ENCODE measurements around the gene CNGB1.
A peak's percentile ranks its signal among the peaks of the same experiment; 100 is the strongest.

The CNGB1 gene

DNA sequence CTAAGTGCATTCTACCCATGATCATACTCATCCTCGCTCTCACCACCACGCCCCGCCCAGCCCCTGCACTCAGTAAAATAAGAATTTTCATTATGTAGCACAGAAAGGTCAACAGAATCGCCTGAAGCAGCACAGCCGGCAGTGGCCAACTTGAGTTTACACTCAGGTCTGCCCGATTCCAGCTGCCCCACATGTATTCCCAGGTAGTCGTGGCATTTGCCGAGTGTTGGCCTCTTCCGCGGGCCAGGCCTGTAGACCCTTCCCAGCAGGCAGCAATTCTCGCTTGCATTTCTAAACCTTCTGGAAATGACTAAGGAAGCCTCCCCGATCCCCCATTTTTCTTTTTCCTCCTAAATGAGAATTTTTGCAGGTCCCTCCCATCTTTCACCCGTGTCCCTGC, 609 bp downstream of the CNGB1 start:
- DNase-seq: no peak

DNA sequence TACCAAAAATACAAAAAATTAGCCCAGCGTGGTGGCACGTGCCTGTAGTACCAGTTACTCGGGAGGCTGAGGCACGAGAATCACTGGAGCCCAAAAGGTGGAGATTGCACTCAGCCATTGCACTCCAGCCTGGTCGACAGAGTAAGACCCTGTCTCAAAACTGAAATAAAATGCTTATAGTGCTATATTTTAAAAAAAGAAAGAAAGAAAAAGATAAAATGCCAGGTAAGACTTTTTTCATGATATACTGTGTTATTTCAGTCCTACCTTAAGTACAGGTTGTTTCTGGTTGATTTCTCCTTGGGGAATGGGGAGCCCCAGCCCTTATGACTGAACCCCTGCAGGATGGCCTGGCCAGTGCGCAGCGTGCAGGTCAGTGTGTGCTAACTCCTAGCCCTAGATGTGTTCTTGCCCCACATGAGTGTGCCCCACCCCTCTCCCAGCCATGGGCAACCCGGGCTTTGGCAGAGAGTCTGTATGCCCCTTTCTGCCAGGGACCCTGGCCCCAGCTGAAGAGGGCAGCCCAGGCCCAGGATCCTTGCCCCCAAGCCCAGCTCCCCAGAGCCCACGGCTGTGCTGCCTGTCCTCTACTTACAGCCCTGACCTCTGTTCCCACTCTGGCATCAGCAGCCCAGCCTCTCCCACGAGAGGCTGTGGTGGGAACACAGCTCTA, 1.3 kb downstream of the CNGB1 start:
- no peak for DNase-seq

DNA sequence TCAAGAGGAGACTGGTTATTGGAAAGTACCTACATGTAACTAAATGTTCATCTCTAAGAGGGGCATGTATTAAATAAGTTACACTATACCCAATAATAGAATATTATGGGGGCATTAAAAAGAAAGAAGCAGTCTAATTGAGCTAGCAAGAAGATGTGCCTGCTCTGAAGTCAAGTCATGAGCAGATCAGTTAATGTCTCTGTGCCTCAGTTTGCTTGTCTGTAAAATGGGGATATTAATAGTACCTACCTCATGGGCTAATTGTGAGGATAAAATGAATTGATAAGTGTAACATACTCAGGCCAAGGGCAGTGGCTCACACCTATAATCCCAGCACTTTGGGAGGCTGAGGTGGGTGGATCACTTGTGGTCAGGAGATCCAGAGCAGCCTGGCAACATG, 3.0 kb downstream of the CNGB1 start:
- no peak for DNase-seq

DNA sequence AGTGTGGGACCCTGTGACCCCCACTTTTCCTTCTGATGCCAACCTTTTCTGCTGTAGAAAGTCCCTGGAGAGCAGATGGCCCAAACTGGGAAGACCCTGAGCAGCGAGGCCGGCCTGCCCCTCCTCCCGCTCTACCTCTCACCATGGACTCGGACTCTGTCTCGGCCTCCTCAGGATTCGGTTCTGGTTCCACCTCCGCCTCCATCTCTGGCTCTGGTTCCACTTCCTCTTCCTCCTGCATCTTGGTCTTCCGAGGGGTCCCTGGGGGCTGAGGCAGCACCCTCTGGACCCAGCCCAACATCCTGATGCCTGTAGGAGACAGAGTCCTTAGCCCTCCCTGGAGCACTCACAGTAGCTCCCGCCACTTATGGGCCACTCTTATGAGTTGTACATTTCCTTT, 3.9 kb downstream of the CNGB1 start:
- DNase-seq: no peak

DNA sequence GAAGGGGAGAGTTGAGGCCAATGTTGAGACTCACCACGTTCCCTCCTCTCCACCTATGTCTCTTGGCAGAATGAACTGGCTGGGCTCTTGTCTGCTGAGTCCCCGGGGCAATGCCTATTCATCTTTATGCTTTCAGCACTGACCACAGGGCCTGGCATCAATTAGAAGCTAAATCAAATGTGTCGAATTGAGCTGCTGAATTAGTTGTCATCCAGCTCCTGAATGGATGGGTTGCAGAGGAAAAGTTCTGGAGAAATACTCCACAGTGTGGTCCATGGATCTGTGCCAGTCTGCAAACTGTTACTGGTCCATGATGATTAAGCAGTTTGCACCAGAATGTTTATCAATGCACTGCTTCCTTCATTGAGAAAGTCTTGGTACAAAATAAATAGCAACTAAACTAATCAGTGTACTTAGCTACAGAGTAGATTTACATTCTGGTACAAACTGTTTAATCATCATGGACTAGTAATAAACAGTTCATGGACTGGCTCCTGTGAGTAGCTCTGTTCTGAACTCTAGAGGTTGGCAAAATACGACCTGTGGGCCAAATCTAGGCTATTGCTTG, 4.6 kb downstream of the CNGB1 start:
- peak; percentile 27 for DNase-seq

DNA sequence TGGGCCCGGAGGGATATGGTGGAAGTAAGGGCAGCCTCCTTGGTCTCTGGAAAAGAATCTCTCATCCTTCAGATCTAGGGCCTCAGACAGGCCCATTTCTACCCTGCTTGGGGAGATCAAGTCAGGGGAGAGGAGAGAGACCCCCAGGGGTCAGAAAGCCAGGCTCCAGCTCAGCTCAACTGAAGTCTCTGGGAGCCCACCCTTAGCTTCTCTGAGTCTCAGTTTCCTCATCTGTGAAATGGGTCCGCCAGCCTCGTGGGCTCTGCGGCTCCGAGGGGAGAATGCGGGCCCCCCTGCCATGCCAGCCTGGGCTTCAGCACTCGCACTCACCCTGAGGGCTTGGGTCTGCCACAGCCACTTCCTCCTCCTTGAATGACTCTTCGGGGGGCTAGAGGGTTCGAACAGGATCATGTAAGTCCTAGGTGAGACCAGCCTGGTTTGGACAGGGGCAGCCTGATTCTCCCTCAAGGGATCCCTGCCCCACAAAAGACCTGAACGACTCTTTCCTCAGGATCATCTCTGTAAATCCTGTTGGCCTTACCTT, 6.7 kb downstream of the CNGB1 start:
- DNase-seq: no peak

DNA sequence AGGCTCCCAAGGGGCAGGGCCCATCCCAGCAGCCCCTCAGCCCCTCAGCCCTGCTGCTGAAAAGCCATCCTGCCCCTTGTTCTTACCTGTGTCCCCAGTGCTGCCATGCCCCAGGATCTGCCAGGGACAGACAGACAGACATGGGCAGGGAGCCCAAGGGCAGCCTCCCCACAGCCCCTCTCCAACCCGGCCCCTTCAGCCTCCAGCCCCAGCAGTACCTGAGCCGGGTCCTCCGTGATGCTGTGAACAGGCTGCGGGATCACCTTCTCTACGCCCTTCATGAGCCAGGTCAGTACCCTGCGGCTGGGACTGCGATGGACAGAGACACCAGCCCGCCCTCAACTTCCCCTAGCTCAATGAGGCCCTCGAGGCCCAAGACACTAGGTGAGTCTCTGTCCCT, 8.2 kb downstream of the CNGB1 start:
- DNase-seq: no peak

DNA sequence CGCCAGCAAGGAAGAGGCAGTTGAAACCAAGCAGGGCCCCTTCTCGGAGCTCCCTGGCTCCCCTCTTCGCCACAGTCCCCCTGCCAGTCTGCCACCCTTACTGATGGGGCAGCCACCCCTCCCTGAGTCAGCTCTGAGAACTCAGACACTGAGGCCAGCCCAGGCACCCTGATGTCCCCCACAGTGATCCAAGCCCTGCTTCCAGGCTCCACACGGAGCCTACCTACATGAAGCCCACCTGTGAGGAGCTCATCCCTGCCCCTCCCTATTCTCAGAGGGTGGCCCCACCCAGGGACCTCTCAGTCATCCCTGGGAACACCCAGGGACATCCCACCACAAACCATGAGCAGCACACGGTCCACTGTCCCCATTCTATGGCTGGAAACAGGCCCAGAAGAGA, 8.9 kb downstream of the CNGB1 start:
- no peak for DNase-seq

DNA sequence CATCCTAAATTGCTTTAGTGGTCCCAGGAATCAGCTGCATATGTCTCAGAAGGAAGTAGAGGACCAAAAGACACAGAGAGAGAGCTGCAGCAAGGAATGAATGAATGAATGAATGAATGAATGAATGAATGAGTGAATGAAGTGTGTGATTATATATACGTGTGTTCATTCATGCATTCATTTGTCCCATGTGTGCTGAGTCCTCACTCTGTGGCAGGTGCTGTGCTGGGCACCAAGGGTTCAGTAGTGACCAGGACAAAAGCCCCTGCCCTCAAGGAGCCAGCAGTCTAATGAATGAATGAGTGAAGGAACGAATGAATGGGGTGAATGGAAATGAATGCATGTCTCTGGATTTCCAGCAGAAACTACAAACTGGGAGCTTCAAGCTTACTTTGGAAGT, 9.4 kb downstream of the CNGB1 start:
- DNase-seq: no peak

DNA sequence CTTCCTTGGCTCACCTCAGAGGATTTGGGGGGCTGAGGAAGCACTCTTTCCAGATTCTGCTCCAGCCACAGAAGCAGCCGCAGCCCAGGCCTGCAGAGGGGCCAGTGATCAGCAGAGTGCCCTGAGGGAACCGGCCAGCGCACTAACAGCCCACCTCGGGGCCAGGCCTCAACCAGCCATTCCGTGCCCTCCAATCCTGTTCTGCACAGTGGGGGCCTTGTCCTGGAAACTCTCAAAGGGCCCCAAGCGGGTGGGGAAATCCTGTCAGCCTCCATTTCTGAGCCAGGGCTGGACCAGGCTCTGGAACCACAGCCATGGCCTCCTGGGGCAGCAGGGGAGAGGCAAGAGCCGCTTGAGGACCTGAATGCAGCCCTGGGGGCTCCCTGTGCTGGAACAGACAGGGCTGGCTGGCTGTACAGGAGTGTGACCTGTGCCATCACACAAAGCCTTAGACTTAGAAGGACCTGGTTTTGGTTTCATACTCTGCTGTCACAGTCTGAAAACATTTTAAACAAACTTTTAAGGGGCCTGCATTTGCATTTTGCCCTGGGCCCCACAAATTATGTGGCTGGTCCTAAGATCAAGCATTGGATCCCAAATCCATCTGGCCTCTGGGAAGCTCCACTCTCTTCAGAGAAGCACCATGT, 10.0 kb downstream of the CNGB1 start:
- no peak for DNase-seq

DNA sequence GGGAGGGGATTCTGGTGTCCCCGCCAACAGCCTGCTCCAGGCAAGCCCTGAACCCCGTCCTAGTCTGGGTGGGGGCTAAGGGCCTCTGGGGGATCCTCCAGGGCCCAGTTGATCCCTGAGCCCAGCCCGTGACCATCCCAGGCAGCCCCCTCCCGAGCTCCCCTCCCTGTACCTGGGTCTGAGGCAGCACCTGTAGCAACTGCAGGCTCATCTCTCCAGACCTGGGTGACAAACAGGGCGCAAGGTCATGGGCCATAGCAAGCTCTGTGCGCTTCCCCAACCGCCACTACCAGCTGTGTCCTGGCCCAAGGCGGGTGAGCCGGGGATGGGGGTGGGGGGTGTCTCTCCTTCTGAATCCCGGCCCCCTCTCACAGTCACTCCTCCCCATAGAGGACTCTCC, 10.6 kb downstream of the CNGB1 start:
- no peak for DNase-seq

DNA sequence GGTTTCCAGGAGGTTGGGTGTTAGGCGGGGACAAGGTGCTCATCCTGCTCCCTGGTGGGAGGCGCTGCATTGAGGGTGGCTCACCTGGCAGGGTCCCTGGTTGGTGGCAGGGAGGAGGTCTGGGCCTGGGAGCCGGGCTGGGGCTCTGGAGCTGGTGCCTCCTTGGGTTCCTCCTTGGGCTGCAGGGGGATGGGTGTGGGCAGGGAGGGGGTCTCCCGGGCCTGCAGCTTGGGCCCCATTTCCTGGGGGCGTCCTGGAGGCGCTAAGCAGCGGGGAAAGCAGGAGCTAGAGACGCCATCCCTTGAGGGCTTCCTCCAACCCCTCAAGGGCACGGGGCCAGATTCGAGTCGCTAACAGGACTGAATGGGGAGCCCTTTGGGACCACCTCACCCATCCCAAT, 11.1 kb downstream of the CNGB1 start:
- DNase-seq: no peak

DNA sequence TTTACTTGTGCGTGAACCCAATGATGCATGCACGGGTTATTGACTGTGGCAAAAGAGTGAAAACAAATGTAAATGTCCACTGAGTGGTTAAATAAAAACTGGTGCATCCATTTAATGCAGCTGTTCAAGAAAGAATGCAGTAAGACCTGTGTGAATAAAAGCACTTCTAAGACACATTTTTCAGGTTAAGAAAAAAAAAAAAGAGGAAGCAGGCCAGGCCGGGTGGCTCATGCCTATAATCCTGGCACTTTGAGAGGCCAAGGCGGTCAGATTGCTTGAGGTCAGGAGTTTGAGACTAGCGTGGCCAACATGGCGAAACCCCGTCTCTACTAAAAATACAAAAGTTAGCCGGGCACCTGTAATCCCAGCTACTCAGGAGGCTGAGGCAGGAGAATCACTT, 11.8 kb downstream of the CNGB1 start:
- DNase-seq: no peak

DNA sequence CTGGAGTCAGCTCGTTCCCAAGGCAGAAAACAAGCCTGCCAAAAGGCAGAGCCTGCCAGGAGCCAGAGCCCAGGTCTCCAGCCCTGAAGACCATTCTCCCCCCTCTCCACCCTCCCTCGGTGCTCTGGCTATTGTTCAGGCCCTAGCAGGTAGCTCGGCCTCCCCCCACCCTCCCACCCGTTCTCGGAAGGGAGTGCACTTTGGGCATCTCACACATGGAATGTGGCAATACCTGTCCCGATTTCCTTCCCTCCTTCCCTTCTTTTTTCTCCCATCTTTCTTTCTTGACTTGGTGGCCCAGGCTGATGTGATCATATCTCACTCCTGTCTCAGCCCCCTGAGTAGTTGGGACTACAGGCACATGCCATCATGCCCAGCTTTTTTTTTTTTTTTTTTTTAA, 12.4 kb downstream of the CNGB1 start:
- no peak for DNase-seq

DNA sequence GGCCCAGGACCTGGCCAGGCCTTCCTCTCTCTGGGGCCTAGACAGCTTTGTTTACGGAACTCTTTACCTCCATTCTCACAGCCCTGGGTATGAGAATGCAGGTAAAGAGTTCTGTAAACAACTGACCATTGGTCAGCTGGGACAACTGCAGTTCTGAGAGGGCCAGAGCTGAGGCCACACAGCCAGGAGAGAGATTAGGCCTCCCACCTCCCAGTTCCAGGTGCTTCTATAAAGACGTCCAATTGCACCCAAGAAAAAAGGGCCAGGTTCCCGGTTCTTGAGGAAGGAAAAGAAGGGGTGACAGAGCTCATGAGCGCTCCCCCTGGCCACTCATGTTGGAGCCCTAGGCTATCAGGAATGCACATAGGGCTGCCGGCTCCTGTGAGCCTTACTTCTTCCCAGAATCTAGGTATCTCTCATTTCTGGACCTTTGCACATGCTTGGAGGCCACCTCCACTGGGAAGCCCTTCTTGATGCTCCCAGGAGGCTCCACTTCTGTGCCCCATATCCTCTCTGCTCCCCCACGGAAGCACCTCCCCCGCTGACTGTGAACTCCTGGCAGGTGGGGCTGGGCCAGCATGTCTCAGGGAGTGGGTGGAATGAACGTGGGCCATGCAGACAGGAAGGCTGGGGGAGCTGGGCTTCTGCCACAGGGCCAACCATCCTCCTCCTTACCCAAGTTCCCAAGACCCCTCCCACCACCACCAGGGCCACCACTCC, 13.1 kb downstream of the CNGB1 start:
- no peak for DNase-seq

DNA sequence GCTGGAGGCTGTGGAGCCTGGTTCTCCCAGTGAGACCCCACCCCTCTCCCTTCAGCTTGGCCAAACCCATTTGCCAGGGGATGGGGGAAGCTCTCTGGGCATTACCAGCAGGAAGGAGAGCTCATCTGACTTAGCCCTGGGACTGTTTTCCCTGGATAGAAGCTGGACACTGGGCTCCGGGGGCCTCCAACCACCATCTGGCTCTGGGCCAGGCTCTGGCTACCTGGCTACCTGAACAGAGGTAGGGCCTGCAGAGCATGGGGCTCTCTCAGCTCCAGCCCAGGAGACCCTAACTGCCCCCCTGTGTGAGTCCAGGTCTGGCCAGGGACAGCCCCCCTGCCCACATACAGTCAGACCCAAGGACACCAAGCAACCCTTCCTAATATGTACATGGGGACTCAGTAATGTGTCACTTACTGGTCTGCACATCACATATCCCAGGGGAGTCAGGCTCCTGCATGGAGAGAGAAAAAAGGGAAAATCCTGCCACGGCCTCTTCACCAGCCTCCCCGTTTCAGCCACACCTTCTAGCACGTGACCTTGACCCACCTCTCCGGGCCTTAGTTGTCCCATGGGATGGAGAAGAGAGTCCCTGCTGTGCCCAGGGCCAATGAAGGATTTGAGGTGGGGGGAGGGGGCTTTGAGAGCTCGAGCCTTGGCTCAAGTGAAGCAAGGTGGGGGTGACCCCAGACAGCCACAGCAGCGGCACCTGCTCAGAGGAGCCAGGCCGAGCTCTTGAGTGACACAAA, 13.8 kb downstream of the CNGB1 start:
- no peak for DNase-seq

DNA sequence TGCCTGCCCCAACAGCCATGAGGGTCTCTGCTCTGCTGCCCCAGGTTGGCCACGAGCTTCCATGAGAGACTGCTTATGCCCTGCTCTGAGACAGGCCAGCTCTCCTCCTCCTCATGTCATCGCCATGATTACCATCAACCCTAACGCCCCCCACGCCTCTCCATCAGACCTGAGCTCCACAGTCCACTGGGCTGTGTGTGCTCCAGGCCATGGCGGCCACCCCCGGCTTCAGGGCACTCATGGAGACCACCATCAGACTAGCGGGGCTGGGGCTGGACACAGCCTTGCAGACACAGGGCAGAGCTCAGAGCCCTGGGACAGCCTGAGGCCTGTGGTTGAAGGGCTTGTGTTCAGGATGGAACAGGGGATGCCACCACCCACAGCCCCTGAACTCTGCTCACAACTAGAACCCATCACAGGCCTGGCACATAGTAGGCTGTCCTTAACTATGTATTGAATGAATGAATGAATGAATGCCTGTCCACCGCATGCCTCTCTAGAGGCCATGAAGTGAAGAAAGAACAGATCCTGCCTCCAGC, 14.6 kb downstream of the CNGB1 start:
- no peak for DNase-seq

DNA sequence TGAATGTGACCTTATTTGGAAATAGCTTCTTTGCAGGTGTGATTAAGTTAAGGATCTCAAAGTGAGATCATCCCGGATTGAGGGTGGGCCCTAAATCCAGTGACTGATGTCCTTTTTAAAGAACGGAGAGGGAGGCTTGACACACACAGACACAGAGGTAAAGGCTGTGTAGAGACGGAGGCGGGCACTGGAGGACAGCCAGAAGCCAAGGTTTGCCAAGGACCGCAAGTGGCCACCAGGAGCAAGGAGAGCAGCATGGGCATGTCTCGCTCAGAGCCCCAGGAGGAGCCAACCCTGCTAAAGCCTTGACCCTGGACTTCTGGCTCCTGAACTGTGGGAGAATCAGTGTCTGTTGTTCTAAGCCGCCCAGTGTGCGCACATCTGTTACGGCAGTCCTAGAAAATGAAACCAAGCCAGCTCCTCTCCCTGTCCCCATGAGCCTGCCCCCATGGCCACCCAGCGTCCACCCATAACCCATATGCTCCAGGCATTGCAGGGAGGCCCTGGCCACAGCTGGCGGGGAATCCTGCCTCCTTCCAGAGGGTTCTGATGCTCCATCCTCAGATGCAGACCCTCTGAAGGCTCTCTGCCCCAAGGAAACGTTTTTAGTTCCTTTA, 15.2 kb downstream of the CNGB1 start:
- DNase-seq: no peak

DNA sequence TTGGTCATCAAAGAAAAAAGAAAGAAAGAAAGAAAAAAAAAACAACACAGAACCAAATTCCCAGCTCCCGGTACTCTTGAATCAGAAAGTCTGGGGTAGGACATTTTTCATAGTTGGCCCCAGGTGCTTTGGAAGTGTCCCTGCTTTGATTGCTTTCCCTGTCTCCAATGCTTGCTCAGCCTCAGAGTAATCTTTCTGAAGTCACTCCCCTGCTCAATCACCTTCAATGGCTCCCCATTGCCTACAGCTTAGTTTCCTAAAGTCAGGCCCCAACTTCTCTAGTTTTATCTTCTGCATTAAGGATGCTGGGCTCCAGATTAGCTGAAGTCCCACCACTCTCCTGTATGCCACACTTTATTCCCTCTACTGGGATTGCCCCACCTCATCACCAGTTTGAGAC, 17.1 kb downstream of the CNGB1 start:
- DNase-seq: no peak

DNA sequence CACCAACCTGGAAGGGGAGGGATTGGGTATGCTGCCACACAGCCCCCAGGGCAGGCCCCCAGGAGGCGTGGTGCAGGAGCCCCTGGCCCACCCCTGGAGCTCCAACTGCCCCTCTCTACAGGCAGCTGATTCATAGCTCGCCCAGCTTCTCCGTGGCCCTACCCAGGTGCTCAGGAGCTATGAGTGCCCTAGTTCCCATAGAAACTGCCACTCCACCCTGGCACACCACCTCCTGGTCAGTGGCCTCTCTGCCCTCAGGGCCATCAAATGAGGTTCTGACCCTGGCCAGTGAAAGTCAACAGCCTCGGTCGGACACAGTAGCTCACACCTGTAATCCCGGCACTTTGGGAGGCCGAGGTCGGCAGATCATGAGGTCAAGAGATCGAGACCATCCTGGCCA, 18.0 kb downstream of the CNGB1 start:
- DNase-seq: no peak

DNA sequence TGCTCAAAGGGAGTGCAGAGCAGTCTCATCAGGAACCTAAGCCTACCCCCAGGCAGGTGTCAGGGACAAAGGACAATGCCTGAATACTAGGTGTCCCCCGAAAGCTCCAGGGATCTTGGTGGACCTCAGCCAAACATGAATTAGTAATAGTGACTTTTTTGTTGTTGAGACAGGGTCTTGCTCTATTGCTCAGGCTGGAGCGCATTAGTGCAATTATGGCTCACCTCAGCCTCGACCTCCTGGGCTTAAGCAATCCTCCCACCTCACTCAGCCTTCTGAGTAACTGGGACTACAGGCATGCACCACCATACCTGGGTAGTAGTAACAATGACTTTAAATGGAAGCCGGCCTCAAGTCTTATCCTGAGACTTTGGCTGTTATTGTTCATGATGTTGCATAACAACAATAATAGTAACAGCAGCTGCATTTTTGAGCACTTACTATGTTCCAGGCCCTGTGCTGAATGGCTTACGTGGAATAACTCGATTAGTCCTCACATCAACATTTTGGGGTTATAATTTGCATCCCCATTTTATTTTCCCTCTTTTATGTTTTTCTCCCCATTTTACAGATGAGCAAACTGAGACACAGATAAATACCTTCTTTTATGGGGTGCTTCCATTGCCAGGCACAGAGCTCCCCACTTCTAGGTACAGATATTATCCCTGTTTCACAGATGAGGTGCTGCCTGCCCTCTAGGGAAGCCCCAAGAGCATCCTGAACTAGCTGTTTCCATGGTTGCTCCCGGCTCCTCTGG, 19.5 kb downstream of the CNGB1 start:
- no peak for DNase-seq

DNA sequence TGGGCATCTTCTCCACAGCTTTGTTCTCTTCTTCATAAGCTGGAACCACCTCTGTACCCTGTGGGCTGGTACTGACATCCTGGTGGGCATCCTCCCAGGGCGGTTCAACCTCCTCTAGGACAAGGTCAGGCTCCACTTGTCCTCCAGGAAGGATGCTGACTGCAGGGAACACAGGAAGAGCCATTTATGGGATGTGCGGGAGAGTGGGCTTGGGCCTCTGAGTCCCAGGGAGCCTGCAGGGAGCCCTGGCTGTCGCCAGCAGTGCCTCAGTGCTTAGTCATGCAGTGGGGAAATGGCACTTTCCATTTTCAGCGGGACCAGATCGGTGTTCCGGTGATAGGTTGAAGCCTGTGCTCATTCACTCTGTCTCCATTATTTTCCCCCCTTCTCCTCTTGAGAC, 20.5 kb downstream of the CNGB1 start:
- no peak for DNase-seq
